SK-N-SH (cell line): ENCODE data around the gene BICD2.

Source experiments
- TAF1 ChIP-seq: IDR thresholded peaks from 2 replicates; pipeline ENCODE4 v1.6.1; 2012; ENCODE audit warnings: low read depth, mild to moderate bottlenecking, low read length, moderate library complexity, borderline replicate concordance
- TF ChIP-seq, protein P1 (sequence below): fragments of 200-600 bp; sonication (generic); IDR thresholded peaks from 2 replicates; pipeline ENCODE4 v1.6.1; 2017; ENCODE audit warnings: antibody characterized with exemption, mild to moderate bottlenecking, moderate library complexity

GRCh38 chr9:92723299-92723625 lies 41.4 kb downstream of the BICD2 start:
- TF ChIP-seq TAF1: no peak
- TF ChIP-seq, protein P1, sequence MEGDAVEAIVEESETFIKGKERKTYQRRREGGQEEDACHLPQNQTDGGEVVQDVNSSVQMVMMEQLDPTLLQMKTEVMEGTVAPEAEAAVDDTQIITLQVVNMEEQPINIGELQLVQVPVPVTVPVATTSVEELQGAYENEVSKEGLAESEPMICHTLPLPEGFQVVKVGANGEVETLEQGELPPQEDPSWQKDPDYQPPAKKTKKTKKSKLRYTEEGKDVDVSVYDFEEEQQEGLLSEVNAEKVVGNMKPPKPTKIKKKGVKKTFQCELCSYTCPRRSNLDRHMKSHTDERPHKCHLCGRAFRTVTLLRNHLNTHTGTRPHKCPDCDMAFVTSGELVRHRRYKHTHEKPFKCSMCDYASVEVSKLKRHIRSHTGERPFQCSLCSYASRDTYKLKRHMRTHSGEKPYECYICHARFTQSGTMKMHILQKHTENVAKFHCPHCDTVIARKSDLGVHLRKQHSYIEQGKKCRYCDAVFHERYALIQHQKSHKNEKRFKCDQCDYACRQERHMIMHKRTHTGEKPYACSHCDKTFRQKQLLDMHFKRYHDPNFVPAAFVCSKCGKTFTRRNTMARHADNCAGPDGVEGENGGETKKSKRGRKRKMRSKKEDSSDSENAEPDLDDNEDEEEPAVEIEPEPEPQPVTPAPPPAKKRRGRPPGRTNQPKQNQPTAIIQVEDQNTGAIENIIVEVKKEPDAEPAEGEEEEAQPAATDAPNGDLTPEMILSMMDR: no peak
